Adipocyte (in vitro differentiated cells): ENCODE measurements around the gene TIMM17B.

Experiments used
- DNase-seq: peaks from one replicate; pipeline ENCODE4 v3.0.0-alpha.2; 2015; ENCODE audit warnings: low read depth
- H3K27me3 ChIP-seq: replicated peaks from 2 replicates; pipeline ENCODE4 v1.7.0; 2013; ENCODE audit warnings: mild to moderate bottlenecking, low read length, moderate library complexity; ENCODE audit not compliant: control insufficient read depth, insufficient read depth
- H3K36me3 ChIP-seq: 2 replicates; pipeline ENCODE4 v1.7.0; 2013; ENCODE audit warnings: low read length, mild to moderate bottlenecking, moderate library complexity; ENCODE audit not compliant: control insufficient read depth, insufficient read depth, severe bottlenecking
- H3K4me1 ChIP-seq: 2 replicates; pipeline ENCODE4 v1.7.0; 2013; ENCODE audit warnings: mild to moderate bottlenecking, low read length, moderate library complexity; ENCODE audit not compliant: control insufficient read depth, insufficient read depth
- H3K4me3 ChIP-seq: 2 replicates; pipeline ENCODE4 v1.7.0; 2013; ENCODE audit warnings: mild to moderate bottlenecking, low read length, moderate library complexity
- H3K9ac ChIP-seq: 2 replicates; pipeline ENCODE4 v1.7.0; 2013; ENCODE audit warnings: mild to moderate bottlenecking, low read length, moderate library complexity
- H3K9me3 ChIP-seq: 2 replicates; pipeline ENCODE4 v1.7.0; 2013; ENCODE audit warnings: mild to moderate bottlenecking, low read length, moderate library complexity; ENCODE audit not compliant: control insufficient read depth

The TIMM17B gene

DNA sequence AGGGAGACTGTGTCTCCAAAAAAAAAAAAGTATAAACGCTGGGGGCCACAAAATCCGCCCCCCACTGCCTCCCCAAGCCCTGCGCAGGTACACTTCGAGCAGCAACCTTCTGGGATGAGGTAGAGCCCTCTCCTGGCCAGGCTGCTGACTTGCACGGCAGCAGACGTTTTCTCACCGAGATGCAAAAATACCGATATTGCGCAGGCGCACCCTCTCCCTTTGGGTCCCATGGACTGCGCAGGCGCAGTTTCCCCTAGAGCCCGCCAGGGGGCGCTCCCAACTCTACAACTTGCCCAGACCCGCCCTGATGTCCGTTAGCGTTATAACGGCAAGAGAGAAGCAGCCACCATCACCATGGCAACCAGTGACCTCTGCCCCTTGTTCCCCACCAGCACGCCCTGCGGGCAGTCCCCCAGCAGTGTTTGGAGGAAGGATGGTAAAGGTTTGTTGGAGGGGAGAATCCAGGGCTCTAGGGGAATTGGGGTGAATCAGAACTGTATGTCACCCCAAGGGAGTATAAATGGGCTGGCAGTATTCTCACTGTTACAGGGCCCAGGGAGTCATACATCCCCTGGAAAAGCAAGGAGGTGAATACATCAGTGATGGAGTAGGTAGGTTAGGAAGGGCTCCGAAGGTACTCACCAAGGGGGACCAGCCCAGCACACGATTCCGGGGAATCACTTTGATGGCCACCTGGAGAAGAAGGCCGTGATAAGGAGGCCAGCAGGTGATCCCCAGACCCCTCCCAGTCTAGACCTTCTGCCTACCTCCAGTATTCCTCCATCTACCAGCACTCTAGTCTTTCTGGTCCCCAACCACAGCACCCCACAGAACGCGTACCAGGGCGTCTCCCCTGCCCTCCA, 19.8 kb upstream of the TIMM17B start:
- Histone ChIP-seq H3K4me3 (no peak overlapping the region), H3K9me3 (no peaks in the 10 kb centered on the region), H3K36me3 (peaks cover 4% of the 10 kb centered on the region), H3K9ac (no peak overlapping the region), H3K4me1 (peaks cover 16% of the 10 kb centered on the region), H3K27me3 (no peaks in the 10 kb centered on the region)
- DNase-seq = peak; percentile 90

- H3K4me1 ChIP-seq = peaks cover 10% of the 10 kb centered on the region
- no peaks in the 10 kb centered on the region for H3K9me3 ChIP-seq
- H3K4me3 ChIP-seq = no peak overlapping the region
- H3K9ac ChIP-seq = no peak overlapping the region
- H3K27me3 ChIP-seq = no peaks in the 10 kb centered on the region
- H3K36me3 ChIP-seq = no peaks in the 10 kb centered on the region
- no peak for DNase-seq
These were observed 17.3 kb upstream of the TIMM17B start for GRCh38 chrX:48914593-48915493.

GRCh38 chrX:48913605-48914366, 16.2 kb upstream of the TIMM17B start:
- Histone ChIP-seq H3K9ac (no peak overlapping the region), H3K9me3 (no peaks in the 10 kb centered on the region), H3K27me3 (no peaks in the 10 kb centered on the region), H3K4me1 (peaks cover 4% of the 10 kb centered on the region), H3K4me3 (no peak overlapping the region), H3K36me3 (no peaks in the 10 kb centered on the region)
- no peak for DNase-seq

DNA sequence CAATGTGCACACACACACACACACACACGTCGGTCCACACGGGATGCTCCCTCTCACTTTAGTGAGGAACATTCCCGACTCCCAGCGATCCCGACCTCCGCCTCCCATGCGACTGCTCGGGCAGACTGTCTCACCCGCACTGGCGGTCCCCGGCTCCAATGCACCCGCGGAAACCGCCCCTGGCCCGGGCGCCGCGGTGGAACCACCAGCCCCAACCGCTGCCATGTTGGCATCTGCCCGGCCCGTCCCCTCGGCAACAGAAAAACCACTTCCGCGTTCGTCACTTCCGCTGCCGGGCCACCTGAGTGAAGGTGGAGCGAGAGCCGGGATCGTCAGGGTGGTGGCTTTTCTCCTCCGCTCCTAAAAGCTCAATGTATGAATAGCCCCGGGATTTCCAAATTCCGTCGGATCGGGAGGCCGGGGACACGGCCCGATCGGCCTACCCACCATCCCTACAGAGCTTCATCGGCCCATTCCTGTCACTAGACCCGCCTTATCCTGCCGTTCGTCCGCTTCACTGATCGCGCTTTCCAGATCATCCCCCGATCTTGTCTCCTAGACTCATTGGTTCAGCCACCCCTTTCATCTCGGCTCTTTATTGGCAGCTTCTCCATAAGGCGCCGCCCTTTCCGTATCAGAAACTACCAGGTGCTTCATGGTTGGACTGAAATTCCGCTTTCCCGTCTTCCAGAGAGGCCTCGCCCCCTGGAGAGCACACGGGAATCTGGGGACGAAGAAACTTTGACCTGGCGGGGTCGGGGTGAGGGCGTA, 14.0 kb upstream of the TIMM17B start, which contains the start of gene SLC35A2:
Gene SLC35A2, minus strand, starts transcription at position 235 of the 771 bp plus-strand sequence. Its CDS starts 10 bp downstream, at position 225.
- no peaks in the 10 kb centered on the region for H3K4me1 ChIP-seq
- no peaks in the 10 kb centered on the region for H3K36me3 ChIP-seq
- H3K27me3 ChIP-seq = no peaks in the 10 kb centered on the region
- no peaks in the 10 kb centered on the region for H3K9me3 ChIP-seq
- DNase-seq = peak; percentile 82
- H3K4me3 ChIP-seq = peak within 1 kb of the TSS; percentile 89
- peak within 1 kb of the TSS; percentile 86 for H3K9ac ChIP-seq

GRCh38 chrX:48910926-48911411, 13.4 kb upstream of the TIMM17B start:
- no peaks in the 10 kb centered on the region for H3K27me3 ChIP-seq
- H3K4me1 ChIP-seq = no peaks in the 10 kb centered on the region
- H3K4me3 ChIP-seq = peak overlapping the region; percentile 89
- DNase-seq = peak; percentile 42
- peak overlapping the region; percentile 86 for H3K9ac ChIP-seq
- no peaks in the 10 kb centered on the region for H3K9me3 ChIP-seq
- H3K36me3 ChIP-seq = peaks cover 6% of the 10 kb centered on the region

DNA sequence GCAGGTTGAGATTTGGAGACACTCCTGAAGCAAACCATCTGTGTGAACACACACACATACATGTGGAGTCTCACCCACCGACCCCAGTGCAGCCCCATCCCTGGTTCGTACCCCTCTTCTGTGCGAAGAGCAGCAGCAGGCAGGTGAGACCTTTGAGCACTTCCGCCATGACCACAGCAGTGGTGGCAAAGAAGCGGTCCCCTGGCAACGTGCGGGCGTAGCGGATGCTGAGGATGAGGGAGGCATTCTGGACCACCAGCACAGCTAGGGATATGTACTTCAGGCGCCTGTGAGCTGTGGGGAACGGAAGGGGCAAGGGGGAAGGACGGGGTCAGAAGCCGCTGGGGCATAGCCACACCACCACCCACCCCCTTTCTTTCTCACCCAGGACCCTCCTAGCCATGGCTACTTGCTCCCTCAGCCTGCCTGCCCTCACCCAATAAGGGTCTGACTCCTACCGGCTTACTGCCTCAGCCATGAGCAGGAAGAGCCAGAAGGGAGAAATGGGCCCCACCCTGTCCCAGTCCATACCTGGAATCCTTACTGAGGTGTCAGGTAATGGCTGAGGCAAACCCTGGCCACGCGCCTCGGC, 12.2 kb upstream of the TIMM17B start:
- DNase-seq = no peak
- Histone ChIP-seq H3K9ac (no peak overlapping the region), H3K4me3 (peak overlapping the region; percentile 89), H3K4me1 (no peaks in the 10 kb centered on the region), H3K9me3 (no peaks in the 10 kb centered on the region), H3K27me3 (no peaks in the 10 kb centered on the region), H3K36me3 (peaks cover 14% of the 10 kb centered on the region)

DNA sequence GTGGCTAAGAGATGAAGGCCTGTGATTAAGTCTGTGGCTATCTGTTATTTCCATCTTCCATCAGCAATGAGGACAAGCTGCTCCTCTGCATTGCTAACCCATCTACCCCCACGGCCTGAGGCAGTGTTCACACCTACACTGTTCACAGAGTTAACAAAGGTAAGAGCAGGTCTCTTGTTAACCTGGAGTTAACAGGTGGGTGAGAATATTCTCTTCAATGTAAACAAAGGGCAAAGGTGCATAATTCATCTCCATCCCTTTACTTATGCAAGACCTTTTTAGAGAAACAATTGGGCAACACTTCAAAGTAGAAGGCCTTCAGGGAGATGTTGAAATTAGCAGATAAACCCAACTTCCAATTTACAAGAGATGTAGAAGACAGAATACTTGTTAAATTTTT, 11.0 kb upstream of the TIMM17B start:
- H3K36me3 ChIP-seq = peaks cover 15% of the 10 kb centered on the region
- H3K4me3 ChIP-seq = no peak overlapping the region
- DNase-seq = no peak
- H3K4me1 ChIP-seq = no peaks in the 10 kb centered on the region
- H3K27me3 ChIP-seq = no peaks in the 10 kb centered on the region
- H3K9ac ChIP-seq = no peak overlapping the region
- H3K9me3 ChIP-seq = no peaks in the 10 kb centered on the region

GRCh38 chrX:48905090-48905790, 7.7 kb upstream of the TIMM17B start:
- Histone ChIP-seq H3K9me3 (no peaks in the 10 kb centered on the region), H3K9ac (no peak overlapping the region), H3K36me3 (peaks cover 44% of the 10 kb centered on the region), H3K4me3 (no peak overlapping the region), H3K4me1 (no peaks in the 10 kb centered on the region), H3K27me3 (no peaks in the 10 kb centered on the region)
- no peak for DNase-seq

- no peak overlapping the region for H3K9ac ChIP-seq
These were observed 7.1 kb upstream of the TIMM17B start for GRCh38 chrX:48904626-48905025.

More at GRCh38 chrX:48904626-48905025, 7.1 kb upstream of the TIMM17B start:
- no peaks in the 10 kb centered on the region for H3K4me1 ChIP-seq
- DNase-seq = no peak
- H3K36me3 ChIP-seq = peaks cover 44% of the 10 kb centered on the region
- no peak overlapping the region for H3K4me3 ChIP-seq
- H3K9me3 ChIP-seq = no peaks in the 10 kb centered on the region
- H3K27me3 ChIP-seq = no peaks in the 10 kb centered on the region
